Nephron progenitor cell (in vitro differentiated cells): Measurements from ENCODE around the gene CEP68.
A peak's percentile ranks its signal among the peaks of the same experiment; 100 is the strongest.

Experiments
- DNase-seq: peaks from one replicate; pipeline ENCODE4 v3.0.0; 2021
- H3K27ac Mint-ChIP-seq: 2 replicates; pipeline ENCODE4 v1.8.0; 2021; ENCODE audit warnings: mild to moderate bottlenecking, moderate library complexity, mixed read lengths
- H3K27me3 Mint-ChIP-seq: 2 replicates; pipeline ENCODE4 v1.8.0; 2021; ENCODE audit warnings: mild to moderate bottlenecking, low read depth, mixed read lengths; ENCODE audit not compliant: poor library complexity
- H3K36me3 Mint-ChIP-seq: 2 replicates; pipeline ENCODE4 v1.8.0; 2021; ENCODE audit warnings: low read depth, mixed read lengths
- H3K4me1 Mint-ChIP-seq: 2 replicates; pipeline ENCODE4 v1.8.0; 2021; ENCODE audit warnings: mixed read lengths
- H3K4me3 Mint-ChIP-seq: 2 replicates; pipeline ENCODE4 v1.8.0; 2021; ENCODE audit warnings: mild to moderate bottlenecking, moderate library complexity, mixed read lengths
- H3K9me3 Mint-ChIP-seq: 2 replicates; pipeline ENCODE4 v1.8.0; 2021; ENCODE audit warnings: mild to moderate bottlenecking, moderate library complexity, mixed read lengths
- CTCF ChIP-seq: fragments of 200-600 bp; sonication (generic); IDR thresholded peaks from 2 replicates; pipeline ENCODE4 v1.5.0; 2021; ENCODE audit warnings: antibody characterized with exemption

Gene CEP68

DNA sequence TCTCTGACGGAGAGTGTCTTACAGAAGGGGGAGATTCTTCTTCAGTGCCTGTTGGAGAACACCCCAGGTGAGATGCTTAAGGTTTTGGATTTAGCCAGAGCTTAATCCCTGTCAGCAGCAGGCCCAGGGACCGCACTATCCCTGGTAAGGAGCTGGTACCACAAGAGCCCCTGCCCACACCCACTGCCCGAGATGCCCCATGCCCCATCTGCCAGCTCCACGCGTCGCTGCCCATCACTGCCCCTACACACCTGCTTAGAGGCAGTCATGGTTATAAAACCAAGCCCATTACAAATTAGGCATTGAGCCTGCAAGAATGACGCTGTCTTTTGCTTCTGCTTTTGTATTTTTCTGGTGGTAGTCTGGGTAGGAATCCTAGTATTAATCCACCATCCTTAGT, 21.7 kb downstream of the CEP68 start:
- TF ChIP-seq CTCF, result no peak
- Mint-ChIP-seq H3K4me3 (no peak overlapping the region), H3K4me1 (peaks cover 11% of the 10 kb centered on the region), H3K36me3 (peaks cover 54% of the 10 kb centered on the region), H3K27me3 (no peaks in the 10 kb centered on the region), H3K9me3 (no peaks in the 10 kb centered on the region), H3K27ac (no peak overlapping the region)
- no peak for DNase-seq

- Mint-ChIP-seq H3K4me3 (no peak overlapping the region), H3K4me1 (peaks cover 11% of the 10 kb centered on the region), H3K27me3 (no peaks in the 10 kb centered on the region), H3K36me3 (peaks cover 57% of the 10 kb centered on the region), H3K9me3 (no peaks in the 10 kb centered on the region), H3K27ac (peak overlapping the region; percentile 64)
- TF ChIP-seq CTCF, result no peak
- DNase-seq, result no peak
These were observed 22.8 kb downstream of the CEP68 start for GRCh38 chr2:65079017-65079416.

DNA sequence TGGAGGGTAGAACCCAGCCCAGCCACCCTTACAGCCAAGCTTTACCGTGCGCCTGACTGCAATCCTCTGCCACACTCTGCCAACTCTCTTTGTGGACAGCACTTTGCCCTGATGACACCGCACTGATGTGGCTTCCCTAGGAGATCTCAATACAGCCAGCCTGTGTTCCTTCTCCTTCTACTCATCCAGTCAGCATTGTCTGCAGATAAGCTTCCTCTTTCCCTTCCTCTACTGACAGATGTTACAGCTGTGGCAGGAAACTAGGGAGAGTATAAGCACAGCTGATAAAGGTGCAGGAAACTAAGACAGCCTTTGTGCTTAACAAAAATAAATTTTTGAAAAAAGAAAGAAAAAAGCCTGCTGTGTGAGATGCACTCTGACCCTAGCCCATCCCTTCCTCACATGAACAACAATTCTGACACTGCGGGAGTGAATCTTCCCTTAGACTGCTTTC, 25.0 kb downstream of the CEP68 start:
- Mint-ChIP-seq H3K27ac (no peak overlapping the region), H3K27me3 (no peaks in the 10 kb centered on the region), H3K4me1 (peaks cover 2% of the 10 kb centered on the region), H3K4me3 (no peak overlapping the region), H3K36me3 (peaks cover 57% of the 10 kb centered on the region), H3K9me3 (no peaks in the 10 kb centered on the region)
- no peak for DNase-seq
- TF ChIP-seq CTCF, result no peak

- no peaks in the 10 kb centered on the region for H3K27me3 Mint-ChIP-seq
- no peak for DNase-seq
- no peak for TF ChIP-seq CTCF
- H3K36me3 Mint-ChIP-seq, result peaks cover 60% of the 10 kb centered on the region
- H3K4me1 Mint-ChIP-seq, result peaks cover 5% of the 10 kb centered on the region
- H3K27ac Mint-ChIP-seq, result no peak overlapping the region
- no peaks in the 10 kb centered on the region for H3K9me3 Mint-ChIP-seq
- H3K4me3 Mint-ChIP-seq, result no peak overlapping the region
These were observed 28.9 kb downstream of the CEP68 start for GRCh38 chr2:65085148-65085547.

- H3K36me3 Mint-ChIP-seq, result peaks cover 72% of the 10 kb centered on the region
- no peak for DNase-seq
- H3K4me3 Mint-ChIP-seq, result no peak overlapping the region
- peaks cover 5% of the 10 kb centered on the region for H3K4me1 Mint-ChIP-seq
- H3K27ac Mint-ChIP-seq, result peak overlapping the region; percentile 38
- no peaks in the 10 kb centered on the region for H3K9me3 Mint-ChIP-seq
- H3K27me3 Mint-ChIP-seq, result no peaks in the 10 kb centered on the region
- no peak for TF ChIP-seq CTCF
These were observed 36.6 kb downstream of the CEP68 start for GRCh38 chr2:65092791-65093190.

DNA sequence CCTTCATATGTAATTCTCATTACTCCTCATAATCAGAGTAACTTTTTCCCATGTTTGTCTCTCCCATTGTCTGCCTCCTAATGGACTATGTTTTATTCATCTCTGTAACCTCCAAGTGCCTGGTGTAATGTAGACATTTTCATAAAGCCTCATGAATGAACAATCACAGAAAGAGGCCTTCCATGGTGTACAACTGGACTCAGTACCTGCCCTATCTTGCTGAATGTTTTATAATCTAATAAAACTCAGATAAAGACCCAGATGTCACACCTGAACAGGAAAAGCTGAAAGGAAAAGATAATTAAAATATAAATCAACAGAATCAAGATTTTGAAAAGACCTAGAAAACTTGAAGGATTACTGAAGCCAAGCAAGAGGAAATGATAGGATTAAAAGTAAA, 37.0 kb downstream of the CEP68 start:
- Mint-ChIP-seq H3K36me3 (peaks cover 72% of the 10 kb centered on the region), H3K4me3 (no peak overlapping the region), H3K9me3 (no peaks in the 10 kb centered on the region), H3K4me1 (peaks cover 5% of the 10 kb centered on the region), H3K27ac (no peak overlapping the region), H3K27me3 (no peaks in the 10 kb centered on the region)
- no peak for DNase-seq
- TF ChIP-seq CTCF, result no peak
